ENCODE data around the gene PCDH1.

DNA sequence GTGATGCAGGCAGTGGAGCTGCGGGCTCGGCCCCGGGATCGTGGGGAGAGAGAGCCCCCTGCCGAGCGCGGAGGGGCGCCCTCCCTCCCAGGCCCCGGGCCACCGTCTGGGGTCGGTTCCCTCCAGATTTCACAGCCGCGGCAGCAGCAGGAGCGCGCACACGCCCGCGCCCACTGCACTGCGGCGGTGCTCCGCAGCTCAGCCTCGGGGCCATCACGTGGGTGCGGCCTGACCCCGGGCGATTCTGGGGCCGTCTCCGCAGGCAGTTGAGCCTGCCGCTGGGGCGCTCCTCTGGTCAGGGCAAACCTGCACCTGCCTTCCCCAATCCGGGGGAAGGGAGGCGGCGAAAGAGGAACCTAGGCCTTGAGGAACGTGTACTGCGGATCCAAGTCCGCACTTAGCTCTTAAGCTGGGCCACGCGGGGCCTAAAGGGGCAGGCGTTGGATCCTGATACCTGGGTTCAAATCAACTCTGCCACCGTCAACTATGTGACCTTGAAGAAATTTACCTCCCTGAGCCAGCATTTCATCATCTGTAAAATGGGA, 36.1 kb upstream of the PCDH1 start:
- TF ChIP-seq EP300 (IDR thresholded peaks at IDR 0.05) (no peak), POLR2A (IDR thresholded peaks at IDR 0.05) (no peak)
- TF ChIP-seq, protein P1, sequence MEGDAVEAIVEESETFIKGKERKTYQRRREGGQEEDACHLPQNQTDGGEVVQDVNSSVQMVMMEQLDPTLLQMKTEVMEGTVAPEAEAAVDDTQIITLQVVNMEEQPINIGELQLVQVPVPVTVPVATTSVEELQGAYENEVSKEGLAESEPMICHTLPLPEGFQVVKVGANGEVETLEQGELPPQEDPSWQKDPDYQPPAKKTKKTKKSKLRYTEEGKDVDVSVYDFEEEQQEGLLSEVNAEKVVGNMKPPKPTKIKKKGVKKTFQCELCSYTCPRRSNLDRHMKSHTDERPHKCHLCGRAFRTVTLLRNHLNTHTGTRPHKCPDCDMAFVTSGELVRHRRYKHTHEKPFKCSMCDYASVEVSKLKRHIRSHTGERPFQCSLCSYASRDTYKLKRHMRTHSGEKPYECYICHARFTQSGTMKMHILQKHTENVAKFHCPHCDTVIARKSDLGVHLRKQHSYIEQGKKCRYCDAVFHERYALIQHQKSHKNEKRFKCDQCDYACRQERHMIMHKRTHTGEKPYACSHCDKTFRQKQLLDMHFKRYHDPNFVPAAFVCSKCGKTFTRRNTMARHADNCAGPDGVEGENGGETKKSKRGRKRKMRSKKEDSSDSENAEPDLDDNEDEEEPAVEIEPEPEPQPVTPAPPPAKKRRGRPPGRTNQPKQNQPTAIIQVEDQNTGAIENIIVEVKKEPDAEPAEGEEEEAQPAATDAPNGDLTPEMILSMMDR (IDR thresholded peaks at IDR 0.05), result peak in 2 of 4 experiments; percentile 12 to 64

Measured in gastroesophageal sphincter (tissue), 3 donors.